Esophagus muscularis mucosa (tissue), 4 donors: Measurements from ENCODE around the gene GALE.

Experiments used
- EP300 ChIP-seq: sonication (generic); formaldehyde crosslinking; IDR thresholded peaks from one replicate; pipeline ENCODE4 v1.6.1; 2017; ENCODE audit warnings: antibody characterized with exemption
- POLR2A ChIP-seq: fragments of 450-650 bp; IDR thresholded peaks from one replicate; pipeline ENCODE4 v1.6.1; 2017; ENCODE audit warnings: antibody characterized with exemption, moderate library complexity, mild to moderate bottlenecking, low read depth
- POLR2AphosphoS5 ChIP-seq, 2 donors: sonication (generic); formaldehyde crosslinking; IDR thresholded peaks; one replicate each; pipeline ENCODE4 v1.6.1; 2017; ENCODE audit warnings: antibody characterized with exemption in 2 of 2
- TF ChIP-seq, protein P1 (sequence below), 3 experiments: fragments of 200-600 bp in 2 of 3; fragments of 450-650 bp in 1 of 3; sonication (generic) in 2 of 3; IDR thresholded peaks; one replicate each; pipeline ENCODE4 v1.5.1; 2017 to 2019; ENCODE audit warnings: antibody characterized with exemption in 3 of 3, mild to moderate bottlenecking in 2 of 3, moderate library complexity in 1 of 3

DNA sequence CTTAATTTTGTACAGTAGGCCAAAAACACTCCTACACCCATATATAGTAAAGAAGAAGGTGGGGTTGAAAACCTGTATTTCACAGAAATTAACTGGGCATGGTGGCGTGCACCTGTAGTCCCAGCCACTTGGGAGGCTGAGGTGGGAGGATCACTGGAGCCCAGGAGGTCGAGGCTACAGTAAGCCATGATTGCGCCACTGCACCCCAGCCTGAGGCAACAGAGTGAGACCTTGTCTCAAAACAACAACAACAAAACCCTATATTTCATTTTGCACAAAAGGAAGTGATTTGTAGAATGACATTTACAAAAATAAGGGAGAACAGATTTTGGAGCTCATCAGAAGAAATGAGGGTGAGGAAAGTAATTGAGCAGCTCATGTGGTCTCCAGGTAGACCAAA, 11.9 kb downstream of the GALE start:
- TF ChIP-seq EP300 (no peak), POLR2AphosphoS5 (IDR thresholded peaks at IDR 0.05) (no peak), POLR2A (no peak)
- TF ChIP-seq, protein P1, sequence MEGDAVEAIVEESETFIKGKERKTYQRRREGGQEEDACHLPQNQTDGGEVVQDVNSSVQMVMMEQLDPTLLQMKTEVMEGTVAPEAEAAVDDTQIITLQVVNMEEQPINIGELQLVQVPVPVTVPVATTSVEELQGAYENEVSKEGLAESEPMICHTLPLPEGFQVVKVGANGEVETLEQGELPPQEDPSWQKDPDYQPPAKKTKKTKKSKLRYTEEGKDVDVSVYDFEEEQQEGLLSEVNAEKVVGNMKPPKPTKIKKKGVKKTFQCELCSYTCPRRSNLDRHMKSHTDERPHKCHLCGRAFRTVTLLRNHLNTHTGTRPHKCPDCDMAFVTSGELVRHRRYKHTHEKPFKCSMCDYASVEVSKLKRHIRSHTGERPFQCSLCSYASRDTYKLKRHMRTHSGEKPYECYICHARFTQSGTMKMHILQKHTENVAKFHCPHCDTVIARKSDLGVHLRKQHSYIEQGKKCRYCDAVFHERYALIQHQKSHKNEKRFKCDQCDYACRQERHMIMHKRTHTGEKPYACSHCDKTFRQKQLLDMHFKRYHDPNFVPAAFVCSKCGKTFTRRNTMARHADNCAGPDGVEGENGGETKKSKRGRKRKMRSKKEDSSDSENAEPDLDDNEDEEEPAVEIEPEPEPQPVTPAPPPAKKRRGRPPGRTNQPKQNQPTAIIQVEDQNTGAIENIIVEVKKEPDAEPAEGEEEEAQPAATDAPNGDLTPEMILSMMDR (IDR thresholded peaks at IDR 0.05), result no peak
